GM21360 (cell line): ENCODE results near the gene LIMS1.
"Not testable (repeated sequence)": the region's sequence is repeated elsewhere in the genome, so short reads cannot be mapped to it uniquely, and the experiment has no call there.

Source experiments
- ATAC-seq: cut with Tn5 transposase; IDR thresholded peaks from one replicate; pipeline ENCODE4 v1.9.1; 2021; ENCODE audit warnings: mild to moderate bottlenecking, moderate library complexity; ENCODE audit not compliant: unreplicated experiment

LIMS1 gene

GRCh38 chr2:108533832-108534583 is at the start of gene LIMS1:
LIMS1 (plus strand) TSS chr2:108534470; CDS start chr2:108534563, 93 bp downstream.
- ATAC-seq, result peak; percentile 87

GRCh38 chr2:108485253-108485652 is 49.0 kb upstream of the LIMS1 start:
- no peak for ATAC-seq

GRCh38 chr2:108490506-108491122 is 43.7 kb upstream of the LIMS1 start:
- ATAC-seq, result no peak

GRCh38 chr2:108491848-108492247 is 42.4 kb upstream of the LIMS1 start:
- no peak for ATAC-seq

- ATAC-seq, result no peak
Observed at GRCh38 chr2:108492364-108492763, 41.9 kb upstream of the LIMS1 start.

- ATAC-seq, result not testable (repeated sequence)
Observed at GRCh38 chr2:108496167-108496566, 38.1 kb upstream of the LIMS1 start.

- ATAC-seq, result not testable (repeated sequence)
Observed at GRCh38 chr2:108507620-108508019, 26.6 kb upstream of the LIMS1 start.

GRCh38 chr2:108512431-108512830 is 21.8 kb upstream of the LIMS1 start:
- not testable (repeated sequence) for ATAC-seq

- not testable (repeated sequence) for ATAC-seq
Observed at GRCh38 chr2:108514478-108514877, 19.8 kb upstream of the LIMS1 start.

- not testable (repeated sequence) for ATAC-seq
Observed at GRCh38 chr2:108524688-108525087, 9.6 kb upstream of the LIMS1 start.

GRCh38 chr2:108525258-108525657 is 9.0 kb upstream of the LIMS1 start:
- not testable (repeated sequence) for ATAC-seq

GRCh38 chr2:108531674-108532055 is 2.6 kb upstream of the LIMS1 start:
- ATAC-seq, result no peak

GRCh38 chr2:108534584-108535356 is 500 bp downstream of the LIMS1 start:
- peak; percentile 24 for ATAC-seq

- ATAC-seq, result no peak
Observed at GRCh38 chr2:108535357-108535631, 1.0 kb downstream of the LIMS1 start.

GRCh38 chr2:108536133-108536780 is 2.0 kb downstream of the LIMS1 start:
- no peak for ATAC-seq

- no peak for ATAC-seq
Observed at GRCh38 chr2:108536911-108537310, 2.6 kb downstream of the LIMS1 start.

GRCh38 chr2:108538000-108538625 is 3.8 kb downstream of the LIMS1 start:
- ATAC-seq, result no peak

GRCh38 chr2:108541451-108541850 is 7.2 kb downstream of the LIMS1 start:
- no peak for ATAC-seq

GRCh38 chr2:108542071-108542470 is 7.8 kb downstream of the LIMS1 start:
- no peak for ATAC-seq

GRCh38 chr2:108547606-108548005 is 13.3 kb downstream of the LIMS1 start:
- ATAC-seq, result no peak
